ENCODE results near the gene GTPBP10. TPM values are rescaled to one million over a fixed set of nuclear protein-coding genes. Genes with fewer than 3 reads are reported as not detected.

Gene GTPBP10
- total RNA-seq, 1 donor from 2014 or later, result 22.7 TPM

DNA sequence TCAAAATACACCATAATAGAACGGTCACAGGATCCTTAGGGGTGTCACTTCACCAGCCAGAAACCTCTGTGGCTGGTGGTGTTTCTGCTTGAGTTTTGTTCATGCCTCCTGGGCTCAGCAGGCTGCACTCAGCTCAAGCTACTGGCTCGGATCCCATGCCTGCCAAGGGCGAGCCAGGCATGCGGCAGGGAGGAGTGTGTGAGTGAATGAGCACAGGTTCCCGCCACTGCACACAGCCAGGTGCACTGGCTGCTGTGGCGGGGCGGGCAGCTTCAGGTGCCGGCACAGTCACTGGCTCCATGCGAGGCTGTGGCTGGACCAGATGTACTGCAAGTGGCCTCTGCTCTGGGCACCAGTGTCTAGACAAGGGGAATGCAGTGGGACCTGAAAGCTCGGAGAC is 86.2 kb downstream of the GTPBP10 start:
- DNase-seq (ENCODE audit: extremely low spot score, unreplicated experiment), result no peak
- TF ChIP-seq, protein P1, sequence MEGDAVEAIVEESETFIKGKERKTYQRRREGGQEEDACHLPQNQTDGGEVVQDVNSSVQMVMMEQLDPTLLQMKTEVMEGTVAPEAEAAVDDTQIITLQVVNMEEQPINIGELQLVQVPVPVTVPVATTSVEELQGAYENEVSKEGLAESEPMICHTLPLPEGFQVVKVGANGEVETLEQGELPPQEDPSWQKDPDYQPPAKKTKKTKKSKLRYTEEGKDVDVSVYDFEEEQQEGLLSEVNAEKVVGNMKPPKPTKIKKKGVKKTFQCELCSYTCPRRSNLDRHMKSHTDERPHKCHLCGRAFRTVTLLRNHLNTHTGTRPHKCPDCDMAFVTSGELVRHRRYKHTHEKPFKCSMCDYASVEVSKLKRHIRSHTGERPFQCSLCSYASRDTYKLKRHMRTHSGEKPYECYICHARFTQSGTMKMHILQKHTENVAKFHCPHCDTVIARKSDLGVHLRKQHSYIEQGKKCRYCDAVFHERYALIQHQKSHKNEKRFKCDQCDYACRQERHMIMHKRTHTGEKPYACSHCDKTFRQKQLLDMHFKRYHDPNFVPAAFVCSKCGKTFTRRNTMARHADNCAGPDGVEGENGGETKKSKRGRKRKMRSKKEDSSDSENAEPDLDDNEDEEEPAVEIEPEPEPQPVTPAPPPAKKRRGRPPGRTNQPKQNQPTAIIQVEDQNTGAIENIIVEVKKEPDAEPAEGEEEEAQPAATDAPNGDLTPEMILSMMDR (conservative IDR thresholded peaks at IDR 0.05), result no peak
- no peak overlapping the region for H3K27ac Mint-ChIP-seq
- no peaks in the 10 kb centered on the region for H3K9me3 Mint-ChIP-seq
- no peaks in the 10 kb centered on the region for H3K27me3 Mint-ChIP-seq
- peaks cover 10% of the 10 kb centered on the region for H3K4me1 Mint-ChIP-seq (ENCODE audit: unreplicated experiment)
- H3K36me3 Mint-ChIP-seq, result peaks cover 3% of the 10 kb centered on the region
- no peak overlapping the region for H3K4me3 Mint-ChIP-seq

DNA sequence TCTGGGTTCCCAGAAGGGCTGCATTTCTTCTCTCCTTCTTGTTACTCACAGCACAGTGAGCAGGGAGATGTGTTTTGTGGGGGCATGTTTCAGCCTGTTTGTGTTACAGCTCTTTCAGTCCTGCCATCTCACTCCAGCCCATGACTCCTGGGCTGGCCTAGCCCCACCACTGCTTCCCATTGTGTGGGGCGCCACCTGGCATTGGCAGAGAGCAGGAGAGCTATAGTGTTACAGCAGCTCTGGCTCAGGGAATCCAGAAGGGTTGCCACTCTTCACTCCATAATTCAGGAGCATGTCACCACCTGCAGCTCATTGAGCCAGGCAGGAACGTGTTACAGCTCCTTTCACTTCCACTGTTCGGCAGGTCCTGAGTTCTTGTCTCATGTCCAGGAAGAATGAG is 86.7 kb downstream of the GTPBP10 start:
- no peak overlapping the region for H3K4me3 Mint-ChIP-seq
- TF ChIP-seq, protein P1 (conservative IDR thresholded peaks at IDR 0.05), result no peak
- no peak overlapping the region for H3K27ac Mint-ChIP-seq
- H3K4me1 Mint-ChIP-seq (ENCODE audit: unreplicated experiment), result peaks cover 10% of the 10 kb centered on the region
- H3K36me3 Mint-ChIP-seq, result peaks cover 3% of the 10 kb centered on the region
- peaks cover 1% of the 10 kb centered on the region for H3K9me3 Mint-ChIP-seq
- no peak for DNase-seq (ENCODE audit: extremely low spot score, unreplicated experiment)
- H3K27me3 Mint-ChIP-seq, result no peaks in the 10 kb centered on the region

Other genes with a start within 250 kb of the GTPBP10 start
- 2.9 and 3.4 TPM in 2 replicates for gene STEAP1, start 192.2 kb upstream of the GTPBP10 start, total RNA-seq (ENCODE audit: low replicate concordance)
- 1.7 and 3.3 TPM in 2 replicates for gene STEAP2, start 135.0 kb upstream of the GTPBP10 start, total RNA-seq (ENCODE audit: low replicate concordance)
- 4.4 and 6.2 TPM in 2 replicates for gene CFAP69, start 101.5 kb upstream of the GTPBP10 start, total RNA-seq (ENCODE audit: low replicate concordance)
- gene FAM237B, start 25.4 kb upstream of the GTPBP10 start, total RNA-seq (ENCODE audit: low replicate concordance), result not detected in 2 replicates
- gene CLDN12, start 56.7 kb downstream of the GTPBP10 start, total RNA-seq (ENCODE audit: low replicate concordance), result 34.8 and 36.3 TPM in 2 replicates
- gene PTTG1IP2, start 122.9 kb downstream of the GTPBP10 start, total RNA-seq (ENCODE audit: low replicate concordance), result not detected in 2 replicates
- gene CDK14, start 249.6 kb downstream of the GTPBP10 start, total RNA-seq (ENCODE audit: low replicate concordance), result 38.1 and 43.5 TPM in 2 replicates

Measured in type B pancreatic cell (in vitro differentiated cells).